Panc1 (cell line): ENCODE measurements around the gene PIK3AP1.

Experiments
- CTCF ChIP-seq: fragments of 450-650 bp; IDR thresholded peaks from 2 replicates; pipeline ENCODE4 v1.5.1; 2017; ENCODE audit warnings: mild to moderate bottlenecking
- TCF7L2 ChIP-seq: IDR thresholded peaks from 2 replicates; pipeline ENCODE4 v1.6.1; 2011; ENCODE audit warnings: mild to moderate bottlenecking, low read depth, low read length, inconsistent platforms
- TF ChIP-seq, protein P1 (sequence below), 2 experiments: IDR thresholded peaks; 2 replicates each; pipeline ENCODE4 v1.6.1; 2011 to 2012; ENCODE audit warnings: low read depth in 2 of 2, control low read depth in 1 of 2, low read length in 1 of 2, mild to moderate bottlenecking in 1 of 2, moderate library complexity in 1 of 2; ENCODE audit not compliant: insufficient read depth in 1 of 2

- TF ChIP-seq CTCF = no peak
- TF ChIP-seq, protein P1, sequence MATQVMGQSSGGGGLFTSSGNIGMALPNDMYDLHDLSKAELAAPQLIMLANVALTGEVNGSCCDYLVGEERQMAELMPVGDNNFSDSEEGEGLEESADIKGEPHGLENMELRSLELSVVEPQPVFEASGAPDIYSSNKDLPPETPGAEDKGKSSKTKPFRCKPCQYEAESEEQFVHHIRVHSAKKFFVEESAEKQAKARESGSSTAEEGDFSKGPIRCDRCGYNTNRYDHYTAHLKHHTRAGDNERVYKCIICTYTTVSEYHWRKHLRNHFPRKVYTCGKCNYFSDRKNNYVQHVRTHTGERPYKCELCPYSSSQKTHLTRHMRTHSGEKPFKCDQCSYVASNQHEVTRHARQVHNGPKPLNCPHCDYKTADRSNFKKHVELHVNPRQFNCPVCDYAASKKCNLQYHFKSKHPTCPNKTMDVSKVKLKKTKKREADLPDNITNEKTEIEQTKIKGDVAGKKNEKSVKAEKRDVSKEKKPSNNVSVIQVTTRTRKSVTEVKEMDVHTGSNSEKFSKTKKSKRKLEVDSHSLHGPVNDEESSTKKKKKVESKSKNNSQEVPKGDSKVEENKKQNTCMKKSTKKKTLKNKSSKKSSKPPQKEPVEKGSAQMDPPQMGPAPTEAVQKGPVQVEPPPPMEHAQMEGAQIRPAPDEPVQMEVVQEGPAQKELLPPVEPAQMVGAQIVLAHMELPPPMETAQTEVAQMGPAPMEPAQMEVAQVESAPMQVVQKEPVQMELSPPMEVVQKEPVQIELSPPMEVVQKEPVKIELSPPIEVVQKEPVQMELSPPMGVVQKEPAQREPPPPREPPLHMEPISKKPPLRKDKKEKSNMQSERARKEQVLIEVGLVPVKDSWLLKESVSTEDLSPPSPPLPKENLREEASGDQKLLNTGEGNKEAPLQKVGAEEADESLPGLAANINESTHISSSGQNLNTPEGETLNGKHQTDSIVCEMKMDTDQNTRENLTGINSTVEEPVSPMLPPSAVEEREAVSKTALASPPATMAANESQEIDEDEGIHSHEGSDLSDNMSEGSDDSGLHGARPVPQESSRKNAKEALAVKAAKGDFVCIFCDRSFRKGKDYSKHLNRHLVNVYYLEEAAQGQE (IDR thresholded peaks at IDR 0.05; ENCODE audit: insufficient read depth in 1 of 2, low read depth in 2 of 2, low read length in 1 of 2) = no peak
- no peak for TF ChIP-seq TCF7L2
Observed at GRCh38 chr10:96570983-96571964, 149.0 kb downstream of the PIK3AP1 start.
